Activated T-helper 1 cell treated with anti-CD3 and anti-CD28 coated beads, Interleukin-12 subunit alpha, Interleukin-12 subunit beta, Interleukin-2, Interleukin-4 antibody, amounts not matched to agents 30 ng/mL and 10 ng/mL and 1 ng/mL, durations not matched to agents 14 hours and 24 hours and 36 hours (primary cell): ENCODE data around the gene NPTN. TPM values are rescaled to one million over a fixed set of nuclear protein-coding genes. Genes with fewer than 3 reads are reported as not detected.

ENCODE experiments used
- total RNA-seq: library from RNA; stranded (reverse); gene quantifications from 2 replicates; pipeline ENCODE4 v1.2.3, GENCODE V29; 2022

Gene NPTN
- total RNA-seq, 1 donor from 2014 or later: 91.2 TPM

Other genes with a start within 250 kb of the NPTN start
- gene REC114, start 190.2 kb downstream of the NPTN start, total RNA-seq: not detected in 2 replicates
- gene CD276, start 51.0 kb upstream of the NPTN start, total RNA-seq: 29.0 and 29.2 TPM in 2 replicates
- not detected in 2 replicates for gene INSYN1, start 120.0 kb upstream of the NPTN start, total RNA-seq
- gene TBC1D21, start 240.2 kb upstream of the NPTN start, total RNA-seq: not detected in 2 replicates